ENCODE results near the gene NUP62. TPM values are rescaled to one million over a fixed set of nuclear protein-coding genes. Genes with fewer than 3 reads are reported as not detected.

Gene NUP62
- total and polyA plus RNA-seq, 3 experiments from 2014 or later, result 73.7 to 231 (median 223) TPM

GRCh38 chr19:49857061-49857837, 72.1 kb downstream of the NUP62 start:
- CTCF ChIA-PET, result no interaction called here
- H3K4me1 ChIP-seq (ENCODE audit: insufficient read depth, low read length), result peaks cover 11% of the 10 kb centered on the region
- Mint-ChIP-seq H3K4me1 (peaks cover 13 to 20% (median 14%) of the 10 kb centered on the region in 3 donors), H3K27ac (peak overlapping the region in 1 of 8 donors; percentile 24), H3K36me3 (peaks cover 0 to 60% (median 0%) of the 10 kb centered on the region in 3 donors), H3K4me3 (no peak overlapping the region), H3K27me3 (no peaks in the 10 kb centered on the region), H3K9me3 (no peaks in the 10 kb centered on the region)
- H3K4me3 ChIP-seq (ENCODE audit: low read length), result no peak overlapping the region
- POLR2A ChIA-PET, result no interaction called here
- no peaks in the 10 kb centered on the region for H3K9me3 ChIP-seq (ENCODE audit: low read length)
- no peaks in the 10 kb centered on the region for H3K27me3 ChIP-seq (ENCODE audit: insufficient read depth, low read length, poor library complexity, severe bottlenecking)
- DNase-seq, result no peak
- no peaks in the 10 kb centered on the region for H3K36me3 ChIP-seq (ENCODE audit: insufficient read depth, low read length)
- no peak overlapping the region for H3K27ac ChIP-seq (ENCODE audit: low read depth, low read length)

Other genes starting within 250 kb of the NUP62 start
- gene ADM5, start 239.9 kb downstream of the NUP62 start, total RNA-seq, result 1 to 10 TPM; 6.9 to 7.2 TPM
- gene ADM5, start 239.9 kb downstream of the NUP62 start, polyA plus RNA-seq, result 0.91 TPM
- gene CPT1C, start 238.4 kb downstream of the NUP62 start, total RNA-seq, result under 1 TPM; 0.66 to 0.84 TPM
- not detected for gene CPT1C, start 238.4 kb downstream of the NUP62 start, polyA plus RNA-seq
- under 1 TPM; 0.42 to 0.79 TPM for gene TSKS, start 166.2 kb downstream of the NUP62 start, total RNA-seq
- not detected for gene TSKS, start 166.2 kb downstream of the NUP62 start, polyA plus RNA-seq
- 10 to 100 TPM; 82.5 to 87.7 TPM for gene AP2A1, start 162.5 kb downstream of the NUP62 start, total RNA-seq
- 10.1 TPM for gene AP2A1, start 162.5 kb downstream of the NUP62 start, polyA plus RNA-seq
- 10 to 100 TPM; 26.1 to 30.1 TPM for gene FUZ, start 116.2 kb downstream of the NUP62 start, total RNA-seq
- 4.5 TPM for gene FUZ, start 116.2 kb downstream of the NUP62 start, polyA plus RNA-seq
- 10 to 100 TPM; 42.3 to 47.2 TPM for gene MED25, start 111.2 kb downstream of the NUP62 start, total RNA-seq
- 23.7 TPM for gene MED25, start 111.2 kb downstream of the NUP62 start, polyA plus RNA-seq
- 10 to 100 TPM; 91.9 to 93.7 TPM for gene PTOV1, start 78.3 kb downstream of the NUP62 start, total RNA-seq
- 47.7 TPM for gene PTOV1, start 78.3 kb downstream of the NUP62 start, polyA plus RNA-seq
- 10 to 100 TPM; 91.6 to 98.7 TPM for gene PNKP, start 61.9 kb downstream of the NUP62 start, total RNA-seq
- 28.4 TPM for gene PNKP, start 61.9 kb downstream of the NUP62 start, polyA plus RNA-seq
- 10 to 100 TPM; 32.8 to 33.6 TPM for gene AKT1S1, start 52.1 kb downstream of the NUP62 start, total RNA-seq
- 4.7 TPM for gene AKT1S1, start 52.1 kb downstream of the NUP62 start, polyA plus RNA-seq
- gene TBC1D17, start 51.8 kb downstream of the NUP62 start, total RNA-seq, result 10 to 100 TPM; 31.7 to 33.5 TPM
- 16.8 TPM for gene TBC1D17, start 51.8 kb downstream of the NUP62 start, polyA plus RNA-seq
- 10 to 100 TPM; 35.6 to 39.1 TPM for gene IL4I1, start 32.6 kb downstream of the NUP62 start, total RNA-seq
- 13.1 TPM for gene IL4I1, start 32.6 kb downstream of the NUP62 start, polyA plus RNA-seq
- 10 to 100 TPM; 57.7 to 59.9 TPM for gene ATF5, start 299 bp downstream of the NUP62 start, total RNA-seq
- 1.7 TPM for gene ATF5, start 299 bp downstream of the NUP62 start, polyA plus RNA-seq
- gene SIGLEC11, start 31.7 kb upstream of the NUP62 start, total RNA-seq, result not detected
- not detected for gene SIGLEC11, start 31.7 kb upstream of the NUP62 start, polyA plus RNA-seq
- gene VRK3, start 95.9 kb upstream of the NUP62 start, total RNA-seq, result 10 to 100 TPM; 62.4 to 66.5 TPM
- gene VRK3, start 95.9 kb upstream of the NUP62 start, polyA plus RNA-seq, result 92.7 TPM
- gene ZNF473, start 96.5 kb upstream of the NUP62 start, total RNA-seq, result 1 to 10 TPM; 8.5 to 9.8 TPM
- 4.5 TPM for gene ZNF473, start 96.5 kb upstream of the NUP62 start, polyA plus RNA-seq
- gene IZUMO2, start 233.8 kb upstream of the NUP62 start, total RNA-seq, result not detected
- not detected for gene IZUMO2, start 233.8 kb upstream of the NUP62 start, polyA plus RNA-seq

Data from CD8-positive, alpha-beta memory T cell (primary cell).